K562 (cell line): ENCODE results near the gene MEX3A. TPM values are rescaled to one million over a fixed set of nuclear protein-coding genes. Genes with fewer than 3 reads are reported as not detected.

Experiments used
- ATAC-seq: fragments of 200-7000 bp; cut with Tn5 transposase; 3 replicates; pipeline ENCODE4 v1.9.1; 2020; ENCODE audit warnings: moderate library complexity
- BruUV-seq: library from RNA; stranded (reverse); fragments of 400-500 nt; replicated peaks from 2 replicates; lab custom pipeline; 2021; lab: Mats Ljungman, UMichigan
- CTCF ChIA-PET: fragments of 300-600 bp; formaldehyde crosslinking; extraction: SDS; loops from one replicate; lab custom pipeline; 2021; ENCODE audit warnings: low intra/inter-chr PET ratio; lab: Yijun Ruan, JAX
- POLR2A ChIA-PET: fragments of 300-600, 350-650 bp; sonication (Branson Sonifier 250); formaldehyde crosslinking; extraction: SDS; loops from one replicate; lab custom pipeline; 2021; ENCODE audit warnings: antibody characterized with exemption, inconsistent platforms; lab: Yijun Ruan, JAX
- DNase-seq, 4 experiments: peaks; one replicate each; pipeline versions ENCODE4 v3.0.0 to v3.0.0-alpha.2; 2011 to 2018; ENCODE audit warnings: low spot score in 3 of 4, mixed read lengths in 3 of 4; ENCODE audit errors: extremely low read depth in 1 of 4
- FAIRE-seq: peaks from 2 replicates; lab custom pipeline; 2011; peaks lifted over from hg19 to GRCh38; lab: Jason Lieb, UNC
- H2AFZ ChIP-seq: 2 replicates; pipeline ENCODE4 v1.6.0; 2011; ENCODE audit warnings: low read depth, low read length, control low read depth, inconsistent platforms
- H3K27ac ChIP-seq: fragments of 200-600 bp; 3 replicates; pipeline ENCODE4 v1.8.0; 2011; ENCODE audit warnings: low read depth, mild to moderate bottlenecking, control low read depth, inconsistent platforms, low read length, moderate library complexity, mixed read lengths; ENCODE audit errors: extremely low read depth
- H3K27me3 ChIP-seq, 2 experiments: fragments of 300-600 bp in 1 of 2; 2 replicates in 1 of 2; 3 replicates in 1 of 2; pipeline versions ENCODE4 v1.6.0 to v1.8.0; 2011; ENCODE audit warnings: inconsistent platforms in 2 of 2, low read length in 2 of 2, mild to moderate bottlenecking in 1 of 2, mixed read lengths in 1 of 2, moderate library complexity in 1 of 2; ENCODE audit not compliant: control insufficient read depth in 2 of 2, insufficient read depth in 2 of 2
- H3K36me3 ChIP-seq: fragments of 300-600 bp; 3 replicates; pipeline ENCODE4 v1.8.0; 2011; ENCODE audit warnings: mild to moderate bottlenecking, low read length, inconsistent platforms; ENCODE audit not compliant: control insufficient read depth, insufficient read depth
- H3K4me1 ChIP-seq, 2 experiments: fragments of 200-600 bp in 1 of 2; replicated peaks in 1 of 2; 2 replicates in 1 of 2; 3 replicates in 1 of 2; pipeline versions ENCODE4 v1.5.1 to v1.8.0; 2011; ENCODE audit warnings: inconsistent platforms in 2 of 2, low read length in 2 of 2, mild to moderate bottlenecking in 1 of 2, mixed read lengths in 1 of 2, moderate library complexity in 1 of 2; ENCODE audit not compliant: control insufficient read depth in 2 of 2, insufficient read depth in 2 of 2
- H3K4me2 ChIP-seq: 2 replicates; pipeline ENCODE4 v1.6.1; 2011; ENCODE audit warnings: low read length, control low read depth, inconsistent platforms, mixed read lengths; ENCODE audit not compliant: insufficient read depth
- H3K4me3 ChIP-seq: fragments of 200-600 bp; sonication (generic), shearing (Covaris generic); 2 replicates; pipeline ENCODE4 v1.5.1; 2016; ENCODE audit warnings: control low read depth, inconsistent platforms
- H3K79me2 ChIP-seq: fragments of 200-600 bp; 3 replicates; pipeline ENCODE4 v1.8.0; 2011; ENCODE audit warnings: low read length, inconsistent platforms; ENCODE audit not compliant: control insufficient read depth, insufficient read depth
- H3K9ac ChIP-seq, 2 experiments: 2 replicates each; pipeline versions ENCODE4 v1.6.0 to v1.6.1; 2011; ENCODE audit warnings: low read depth in 2 of 2, low read length in 2 of 2, control low read depth in 1 of 2, inconsistent platforms in 1 of 2, mild to moderate bottlenecking in 1 of 2, mixed read lengths in 1 of 2; ENCODE audit not compliant: insufficient read depth in 1 of 2
- H3K9me1 ChIP-seq: one replicate; pipeline ENCODE4 v1.6.0; 2011; ENCODE audit warnings: inconsistent platforms, mild to moderate bottlenecking, low read length, moderate library complexity; ENCODE audit not compliant: control insufficient read depth, insufficient read depth
- H3K9me3 ChIP-seq: replicated peaks from 2 replicates; pipeline ENCODE4 v1.5.1; 2011; ENCODE audit warnings: low read depth, low read length, inconsistent platforms; ENCODE audit not compliant: control insufficient read depth, insufficient read depth
- H4K20me1 ChIP-seq: replicated peaks from 2 replicates; pipeline ENCODE4 v1.6.1; 2011; ENCODE audit warnings: low read length, inconsistent platforms, mixed read lengths; ENCODE audit not compliant: control insufficient read depth, insufficient read depth
- ELF2 ChIP-seq: fragments of 250-450 bp; sonication (Bioruptor Pico); IDR thresholded peaks from 2 replicates; pipeline ENCODE4 v1.5.0; 2021; ENCODE audit warnings: mild to moderate bottlenecking
- HOXB6 ChIP-seq: fragments of 250-450 bp; sonication (Bioruptor Pico); IDR thresholded peaks from 2 replicates; pipeline ENCODE4 v1.5.1; 2022; ENCODE audit warnings: mild to moderate bottlenecking, borderline replicate concordance
- POLR2AphosphoS5 ChIP-seq: IDR thresholded peaks from 2 replicates; pipeline ENCODE4 v1.6.1; 2011; ENCODE audit warnings: mild to moderate bottlenecking, low read depth, low read length, moderate library complexity; ENCODE audit not compliant: control insufficient read depth, insufficient read depth
- POU5F1 ChIP-seq: fragments of 150-350 bp; IDR thresholded peaks from 2 replicates; pipeline ENCODE4 v1.6.1; 2014; ENCODE audit warnings: borderline replicate concordance, low read length, low read depth, mild to moderate bottlenecking; ENCODE audit not compliant: partially characterized antibody
- RBM25 ChIP-seq: fragments of 200-400 bp; formaldehyde crosslinking; IDR thresholded peaks from 2 replicates; pipeline ENCODE4 v1.6.1; 2018; ENCODE audit warnings: low read length, low read depth, moderate library complexity; ENCODE audit not compliant: severe bottlenecking
- SAFB ChIP-seq: fragments of 200-400 bp; formaldehyde crosslinking; IDR thresholded peaks from 2 replicates; pipeline ENCODE4 v1.6.1; 2017; ENCODE audit warnings: low read depth, low read length, borderline replicate concordance
- ZFP1 ChIP-seq: fragments of 450-650 bp; formaldehyde crosslinking; IDR thresholded peaks from 2 replicates; pipeline ENCODE4 v1.4.0; 2020; ENCODE audit warnings: mild to moderate bottlenecking, mixed read lengths
- ZKSCAN1 ChIP-seq: fragments of 150-350 bp; IDR thresholded peaks from 2 replicates; pipeline ENCODE4 v1.6.1; 2016; ENCODE audit warnings: low read depth, low read length
- ZNF232 ChIP-seq: sonication (generic); formaldehyde crosslinking; IDR thresholded peaks from 2 replicates; pipeline ENCODE4 v1.8.0; 2022; ENCODE audit warnings: mild to moderate bottlenecking, missing genetic modification reagents
- ZNF354B ChIP-seq: fragments of 250-450 bp; sonication (Bioruptor Pico); IDR thresholded peaks from 2 replicates; pipeline ENCODE4 v1.4.0; 2020
- WGBS: fragments of 100-300 bp; shearing (Covaris generic); methylation state at CpG from one replicate; pipeline ENCODE4 v1.1.6; 2016; ENCODE audit warnings: low coverage, mixed read lengths; ENCODE audit not compliant: insufficient coverage; ENCODE audit errors: missing lambda C conversion rate; 5-methylcytosine and 5-hydroxymethylcytosine counted together
- in situ Hi-C: fragments of 300-500 bp; cut with MboI; formaldehyde crosslinking; loops from 4 replicates; pipeline ENCODE4 v1.15.0; 2018; ENCODE audit warnings: inconsistent platforms, mixed read lengths
- intact Hi-C: fragments of 100-400 bp; cut with micrococcal nuclease; formaldehyde crosslinking; loops from 2 replicates; pipeline ENCODE4 v1.14.2; 2022
- polyA plus RNA-seq, 8 experiments: library from polyadenylated mRNA; depleted of rRNA in 4 of 8; stranded (reverse) in 5 of 8; unstranded in 3 of 8; fragments of >200 nt; fragmentation: Nextera tagmentation in 2 of 8; fragmentation: Illumina TruSeq in 1 of 8; extraction: Ambion mirVana in 2 of 8; extraction: Trizol in 1 of 8; gene quantifications; 2 replicates each; pipeline versions ENCODE4 v1.2.1 to v1.2.3, GENCODE V29; 2011 to 2014; ENCODE audit warnings: inconsistent platforms in 1 of 8, missing spikeins in 1 of 8
- total RNA-seq, 7 experiments: library from RNA; depleted of rRNA in 6 of 7; stranded (reverse); fragments of >200 nt in 6 of 7; fragmentation: Illumina TruSeq in 2 of 7; extraction: Trizol in 2 of 7; gene quantifications; 2 replicates each; pipeline versions ENCODE4 v1.2.1 to v1.2.3, GENCODE V29; 2011 to 2021; ENCODE audit warnings: low replicate concordance in 1 of 7
- TF ChIP-seq, protein P1 (sequence below): sonication (generic); formaldehyde crosslinking; IDR thresholded peaks from 2 replicates; pipeline ENCODE4 v1.5.0; 2020; ENCODE audit warnings: missing genetic modification reagents

MEX3A gene
- total and polyA plus RNA-seq, 9 of the 15 experiments (the other 6 are each of a cell fraction or from before 2014, with no cell fraction given), result 0.36 to 13.7 (median 5.2) TPM

DNA sequence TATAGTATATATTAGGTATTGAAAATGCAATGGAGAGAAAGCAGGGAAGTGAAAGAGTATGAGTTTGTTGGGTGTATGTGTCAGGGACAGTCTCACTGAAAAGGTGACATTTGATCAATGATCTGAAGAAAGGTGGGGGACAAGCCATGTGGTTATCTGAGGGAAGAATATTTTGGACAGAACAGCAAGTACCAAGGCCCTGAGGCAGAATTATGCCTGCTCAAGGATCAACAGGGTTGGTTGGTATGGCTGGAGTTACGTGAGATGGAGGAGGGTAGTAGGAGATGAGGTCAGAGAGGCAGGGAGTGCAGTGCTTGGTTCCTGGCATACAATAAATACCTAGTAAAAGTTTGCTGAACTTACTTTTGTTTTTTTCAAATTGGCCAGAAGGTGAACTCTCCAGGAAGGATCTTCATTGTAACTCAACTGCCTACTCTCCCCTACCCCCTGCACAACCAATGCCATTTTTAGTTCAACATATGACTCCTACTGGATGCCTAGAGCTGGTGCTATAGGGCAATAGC lies 25.9 kb downstream of the MEX3A start:
- peak overlapping the region; percentile 98; the same call in 1 of the 2 replicates for H3K4me2 ChIP-seq
- BruUV-seq, result no TSS peak
- POLR2A ChIA-PET, result interaction anchor here (0.7 kb wide), 1 partner anchor 9 kb away, joined by 3 read pairs; no protein-coding TSS in a partner anchor
- in situ Hi-C loops, result no loop called here
- FAIRE-seq (no peak), DNase-seq (no peak), ATAC-seq (no peak)
- TF ChIP-seq RBM25 (peak; percentile 43), ZFP1 (CRISPR knock-in tag) (no peak)
- no peaks in the 10 kb centered on the region for H4K20me1 ChIP-seq
- peaks cover 36% of the 10 kb centered on the region for H3K79me2 ChIP-seq
- H3K27me3 ChIP-seq, result no peaks in the 10 kb centered on the region
- peaks cover 23% of the 10 kb centered on the region; the same call in 1 of the 3 replicates for H3K36me3 ChIP-seq
- no peak overlapping the region for H2AFZ ChIP-seq
- intact Hi-C loops, result no loop called here
- no peaks in the 10 kb centered on the region for H3K9me1 ChIP-seq
- H3K4me3 ChIP-seq, result no peak overlapping the region
- no peak overlapping the region for H3K9ac ChIP-seq
- 95% methylated on average over 1 of the region's 1 CpG for WGBS
- CTCF ChIA-PET, result no interaction called here
- peak overlapping the region; percentile 44; the same call in 1 of the 3 replicates for H3K27ac ChIP-seq
- H3K4me1 ChIP-seq, result peaks cover 16 to 27% of the 10 kb centered on the region in 2 experiments; a peak in 4 of 5 replicates
- no peaks in the 10 kb centered on the region for H3K9me3 ChIP-seq

DNA sequence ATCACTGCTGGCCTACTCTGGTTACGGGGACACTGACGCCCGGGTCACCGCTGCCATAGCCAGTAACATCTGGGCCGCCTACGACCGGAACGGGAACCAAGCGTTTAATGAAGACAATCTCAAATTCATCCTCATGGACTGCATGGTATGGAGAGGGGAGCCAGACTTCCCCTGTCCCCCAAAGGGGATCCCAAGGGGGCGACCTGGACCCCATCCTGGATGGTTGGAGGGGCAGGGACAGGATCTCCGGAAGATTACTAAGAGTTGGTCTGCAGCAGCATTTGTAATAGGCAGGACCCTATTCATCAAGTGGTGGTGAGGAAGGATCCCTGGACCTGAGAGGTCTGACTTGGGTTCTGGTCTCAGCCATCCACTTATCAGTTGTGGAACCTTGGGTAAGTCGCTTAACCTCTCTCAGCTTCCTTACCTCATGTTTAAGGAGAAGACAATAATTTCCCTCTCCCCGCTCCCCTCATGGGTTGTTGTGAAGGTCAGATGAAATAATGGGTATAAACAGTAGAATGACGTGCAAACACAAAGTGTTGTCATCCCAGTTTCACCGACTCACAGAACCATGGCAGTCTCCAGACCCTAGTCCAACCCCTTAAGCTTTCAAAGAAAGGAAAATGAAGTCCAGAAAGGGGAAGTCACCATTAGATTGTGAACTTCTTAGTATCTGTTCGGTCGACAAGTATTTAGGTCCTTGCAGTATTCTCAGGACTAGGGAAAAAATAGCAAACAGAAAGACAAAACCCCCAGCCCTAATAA lies 26.8 kb downstream of the MEX3A start:
- FAIRE-seq (peak; percentile 51), DNase-seq (peak in 2 of 4 experiments; percentile 14 to 39), ATAC-seq (no peak)
- intact Hi-C loops (no loop called here), in situ Hi-C loops (no loop called here)
- peak overlapping the region; percentile 64 for H3K4me3 ChIP-seq
- no peaks in the 10 kb centered on the region for H4K20me1 ChIP-seq
- no peaks in the 10 kb centered on the region for H3K9me1 ChIP-seq
- H3K4me1 ChIP-seq, result peaks cover 16 to 23% of the 10 kb centered on the region in 2 experiments; a peak in 4 of 5 replicates
- POLR2A ChIA-PET, result interaction anchor here (0.6 to 0.8 kb wide), 3 partner anchors 10 to 111 kb away, joined by 3 read pairs; no protein-coding TSS in a partner anchor
- no peaks in the 10 kb centered on the region for H3K9me3 ChIP-seq
- BruUV-seq, result TSS peak; percentile 71
- H2AFZ ChIP-seq, result peak overlapping the region; percentile 92
- CTCF ChIA-PET, result interaction anchor here (1.1 kb wide), 1 partner anchor 9 kb away, joined by 4 read pairs; no protein-coding TSS in a partner anchor
- peak overlapping the region; percentile 93 to 96 for H3K9ac ChIP-seq
- H3K27me3 ChIP-seq, result no peaks in the 10 kb centered on the region
- peak overlapping the region; percentile 98 for H3K4me2 ChIP-seq
- peaks cover 39% of the 10 kb centered on the region for H3K79me2 ChIP-seq
- peaks cover 32% of the 10 kb centered on the region; the same call in 1 of the 3 replicates for H3K36me3 ChIP-seq
- 5% methylated on average over 17 of the region's 17 CpGs for WGBS
- peak overlapping the region; percentile 44 for H3K27ac ChIP-seq
- TF ChIP-seq, protein P1, sequence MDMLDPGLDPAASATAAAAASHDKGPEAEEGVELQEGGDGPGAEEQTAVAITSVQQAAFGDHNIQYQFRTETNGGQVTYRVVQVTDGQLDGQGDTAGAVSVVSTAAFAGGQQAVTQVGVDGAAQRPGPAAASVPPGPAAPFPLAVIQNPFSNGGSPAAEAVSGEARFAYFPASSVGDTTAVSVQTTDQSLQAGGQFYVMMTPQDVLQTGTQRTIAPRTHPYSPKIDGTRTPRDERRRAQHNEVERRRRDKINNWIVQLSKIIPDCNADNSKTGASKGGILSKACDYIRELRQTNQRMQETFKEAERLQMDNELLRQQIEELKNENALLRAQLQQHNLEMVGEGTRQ (CRISPR knock-in tag), result no peak
- TF ChIP-seq ZKSCAN1 (no peak), ZNF232 (no peak), ELF2 (CRISPR knock-in tag) (no peak), POU5F1 (no peak), ZNF354B (CRISPR knock-in tag) (no peak), SAFB (no peak), HOXB6 (no peak), POLR2AphosphoS5 (0 out of 2 replicates have a peak, but pooled peaks have one; percentile 3)
